ENCODE results near the gene CBX8.
"Not testable (repeated sequence)": the region's sequence is repeated elsewhere in the genome, so short reads cannot be mapped to it uniquely, and the experiment has no call there.

DNA sequence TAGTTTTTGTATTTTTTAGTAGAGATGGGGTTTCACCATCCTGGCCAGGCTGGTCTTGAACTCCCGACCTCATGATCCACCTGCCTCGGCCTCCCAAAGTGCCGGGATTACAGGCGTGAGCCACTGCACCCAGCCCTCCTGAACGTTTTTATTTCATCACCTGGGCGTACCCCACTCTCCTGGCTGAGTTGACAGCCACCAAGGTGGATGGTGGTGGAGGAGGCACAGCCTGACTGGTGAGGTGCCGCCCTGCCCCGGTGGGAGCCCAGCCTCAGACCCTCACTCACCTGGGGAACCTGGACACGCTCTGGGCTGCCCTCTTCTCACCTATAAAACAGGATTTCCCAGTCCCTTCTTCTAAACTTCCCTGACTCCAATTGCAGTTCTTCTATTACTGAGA is 24.2 kb downstream of the CBX8 start:
- TF ChIP-seq, protein P1, sequence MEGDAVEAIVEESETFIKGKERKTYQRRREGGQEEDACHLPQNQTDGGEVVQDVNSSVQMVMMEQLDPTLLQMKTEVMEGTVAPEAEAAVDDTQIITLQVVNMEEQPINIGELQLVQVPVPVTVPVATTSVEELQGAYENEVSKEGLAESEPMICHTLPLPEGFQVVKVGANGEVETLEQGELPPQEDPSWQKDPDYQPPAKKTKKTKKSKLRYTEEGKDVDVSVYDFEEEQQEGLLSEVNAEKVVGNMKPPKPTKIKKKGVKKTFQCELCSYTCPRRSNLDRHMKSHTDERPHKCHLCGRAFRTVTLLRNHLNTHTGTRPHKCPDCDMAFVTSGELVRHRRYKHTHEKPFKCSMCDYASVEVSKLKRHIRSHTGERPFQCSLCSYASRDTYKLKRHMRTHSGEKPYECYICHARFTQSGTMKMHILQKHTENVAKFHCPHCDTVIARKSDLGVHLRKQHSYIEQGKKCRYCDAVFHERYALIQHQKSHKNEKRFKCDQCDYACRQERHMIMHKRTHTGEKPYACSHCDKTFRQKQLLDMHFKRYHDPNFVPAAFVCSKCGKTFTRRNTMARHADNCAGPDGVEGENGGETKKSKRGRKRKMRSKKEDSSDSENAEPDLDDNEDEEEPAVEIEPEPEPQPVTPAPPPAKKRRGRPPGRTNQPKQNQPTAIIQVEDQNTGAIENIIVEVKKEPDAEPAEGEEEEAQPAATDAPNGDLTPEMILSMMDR (conservative IDR thresholded peaks at IDR 0.05 in 1 of 2, IDR thresholded peaks at IDR 0.05 in 1 of 2; ENCODE audit: extremely low read depth in 1 of 2, insufficient read depth in 1 of 2, low read depth in 1 of 2, low read length in 2 of 2), result not testable (repeated sequence)
- TF ChIP-seq EZH2 (IDR thresholded peaks at IDR 0.05; ENCODE audit: borderline replicate concordance, low read length), result not testable (repeated sequence)

Measured in mammary epithelial cell (primary cell).